Peyer's patch (tissue), 4 donors: ENCODE data around the gene LONP2.

Source experiments
- POLR2A ChIP-seq, 2 donors: fragments of 450-650 bp; IDR thresholded peaks; one replicate each; pipeline ENCODE4 v1.5.1; 2017; ENCODE audit warnings: antibody characterized with exemption in 2 of 2, mild to moderate bottlenecking in 2 of 2, moderate library complexity in 2 of 2
- TF ChIP-seq, protein P1 (sequence below), 6 experiments: fragments of 450-650 bp in 4 of 6; fragments of 200-600 bp in 2 of 6; sonication (generic) in 1 of 6; IDR thresholded peaks; one replicate each; pipeline ENCODE4 v1.5.1; 2017 to 2019; ENCODE audit warnings: antibody characterized with exemption in 6 of 6, mild to moderate bottlenecking in 3 of 6, moderate library complexity in 1 of 6

DNA sequence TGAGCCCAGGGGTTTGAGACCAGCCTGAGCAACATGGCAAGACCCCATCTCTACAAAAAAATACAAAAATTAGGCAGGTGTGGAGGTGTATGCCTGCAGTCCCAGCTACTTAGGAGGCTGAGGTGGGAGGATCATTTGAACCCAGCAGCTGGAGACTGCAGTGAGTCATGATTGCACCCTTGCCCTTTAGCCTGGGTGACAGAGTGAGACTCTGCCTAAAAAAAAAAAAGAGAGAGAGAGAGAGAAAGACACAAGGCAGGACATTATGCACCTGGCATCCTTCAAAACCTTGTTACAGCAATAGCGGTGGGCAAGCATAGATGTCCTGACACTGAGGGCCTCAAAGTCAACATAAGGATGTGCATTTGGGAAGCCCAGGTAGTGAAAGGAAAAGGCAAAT is 161.1 kb downstream of the LONP2 start:
- TF ChIP-seq, protein P1, sequence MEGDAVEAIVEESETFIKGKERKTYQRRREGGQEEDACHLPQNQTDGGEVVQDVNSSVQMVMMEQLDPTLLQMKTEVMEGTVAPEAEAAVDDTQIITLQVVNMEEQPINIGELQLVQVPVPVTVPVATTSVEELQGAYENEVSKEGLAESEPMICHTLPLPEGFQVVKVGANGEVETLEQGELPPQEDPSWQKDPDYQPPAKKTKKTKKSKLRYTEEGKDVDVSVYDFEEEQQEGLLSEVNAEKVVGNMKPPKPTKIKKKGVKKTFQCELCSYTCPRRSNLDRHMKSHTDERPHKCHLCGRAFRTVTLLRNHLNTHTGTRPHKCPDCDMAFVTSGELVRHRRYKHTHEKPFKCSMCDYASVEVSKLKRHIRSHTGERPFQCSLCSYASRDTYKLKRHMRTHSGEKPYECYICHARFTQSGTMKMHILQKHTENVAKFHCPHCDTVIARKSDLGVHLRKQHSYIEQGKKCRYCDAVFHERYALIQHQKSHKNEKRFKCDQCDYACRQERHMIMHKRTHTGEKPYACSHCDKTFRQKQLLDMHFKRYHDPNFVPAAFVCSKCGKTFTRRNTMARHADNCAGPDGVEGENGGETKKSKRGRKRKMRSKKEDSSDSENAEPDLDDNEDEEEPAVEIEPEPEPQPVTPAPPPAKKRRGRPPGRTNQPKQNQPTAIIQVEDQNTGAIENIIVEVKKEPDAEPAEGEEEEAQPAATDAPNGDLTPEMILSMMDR (IDR thresholded peaks at IDR 0.05): no peak
- no peak for TF ChIP-seq POLR2A (IDR thresholded peaks at IDR 0.05)
